K562 (cell line): Measurements from ENCODE around the gene KRTAP21-3. TPM values are rescaled to one million over a fixed set of nuclear protein-coding genes. Genes with fewer than 3 reads are reported as not detected.
"Not testable (repeated sequence)": the region's sequence is repeated elsewhere in the genome, so short reads cannot be mapped to it uniquely, and the experiment has no call there.

ENCODE experiments used
- ATAC-seq: fragments of 200-7000 bp; cut with Tn5 transposase; 3 replicates; pipeline ENCODE4 v1.9.1; 2020; ENCODE audit warnings: moderate library complexity
- BruUV-seq: library from RNA; stranded (reverse); fragments of 400-500 nt; replicated peaks from 2 replicates; lab custom pipeline; 2021; lab: Mats Ljungman, UMichigan
- CTCF ChIA-PET: fragments of 300-600 bp; formaldehyde crosslinking; extraction: SDS; loops from one replicate; lab custom pipeline; 2021; ENCODE audit warnings: low intra/inter-chr PET ratio; lab: Yijun Ruan, JAX
- POLR2A ChIA-PET: fragments of 300-600, 350-650 bp; sonication (Branson Sonifier 250); formaldehyde crosslinking; extraction: SDS; loops from one replicate; lab custom pipeline; 2021; ENCODE audit warnings: antibody characterized with exemption, inconsistent platforms; lab: Yijun Ruan, JAX
- DNase-seq, 4 experiments: peaks; one replicate each; pipeline versions ENCODE4 v3.0.0 to v3.0.0-alpha.2; 2011 to 2018; ENCODE audit warnings: low spot score in 3 of 4, mixed read lengths in 3 of 4; ENCODE audit errors: extremely low read depth in 1 of 4
- FAIRE-seq: peaks from 2 replicates; lab custom pipeline; 2011; peaks lifted over from hg19 to GRCh38; lab: Jason Lieb, UNC
- H2AFZ ChIP-seq: 2 replicates; pipeline ENCODE4 v1.6.0; 2011; ENCODE audit warnings: low read depth, low read length, control low read depth, inconsistent platforms
- H3K27ac ChIP-seq: fragments of 200-600 bp; 3 replicates; pipeline ENCODE4 v1.8.0; 2011; ENCODE audit warnings: low read depth, mild to moderate bottlenecking, control low read depth, inconsistent platforms, low read length, moderate library complexity, mixed read lengths; ENCODE audit errors: extremely low read depth
- H3K27me3 ChIP-seq, 2 experiments: fragments of 300-600 bp in 1 of 2; 2 replicates in 1 of 2; 3 replicates in 1 of 2; pipeline versions ENCODE4 v1.6.0 to v1.8.0; 2011; ENCODE audit warnings: inconsistent platforms in 2 of 2, low read length in 2 of 2, mild to moderate bottlenecking in 1 of 2, mixed read lengths in 1 of 2, moderate library complexity in 1 of 2; ENCODE audit not compliant: control insufficient read depth in 2 of 2, insufficient read depth in 2 of 2
- H3K36me3 ChIP-seq: fragments of 300-600 bp; 3 replicates; pipeline ENCODE4 v1.8.0; 2011; ENCODE audit warnings: mild to moderate bottlenecking, low read length, inconsistent platforms; ENCODE audit not compliant: control insufficient read depth, insufficient read depth
- H3K4me1 ChIP-seq, 2 experiments: fragments of 200-600 bp in 1 of 2; replicated peaks in 1 of 2; 2 replicates in 1 of 2; 3 replicates in 1 of 2; pipeline versions ENCODE4 v1.5.1 to v1.8.0; 2011; ENCODE audit warnings: inconsistent platforms in 2 of 2, low read length in 2 of 2, mild to moderate bottlenecking in 1 of 2, mixed read lengths in 1 of 2, moderate library complexity in 1 of 2; ENCODE audit not compliant: control insufficient read depth in 2 of 2, insufficient read depth in 2 of 2
- H3K4me2 ChIP-seq: 2 replicates; pipeline ENCODE4 v1.6.1; 2011; ENCODE audit warnings: low read length, control low read depth, inconsistent platforms, mixed read lengths; ENCODE audit not compliant: insufficient read depth
- H3K4me3 ChIP-seq: fragments of 200-600 bp; sonication (generic), shearing (Covaris generic); 2 replicates; pipeline ENCODE4 v1.5.1; 2016; ENCODE audit warnings: control low read depth, inconsistent platforms
- H3K79me2 ChIP-seq: fragments of 200-600 bp; 3 replicates; pipeline ENCODE4 v1.8.0; 2011; ENCODE audit warnings: low read length, inconsistent platforms; ENCODE audit not compliant: control insufficient read depth, insufficient read depth
- H3K9ac ChIP-seq, 2 experiments: 2 replicates each; pipeline versions ENCODE4 v1.6.0 to v1.6.1; 2011; ENCODE audit warnings: low read depth in 2 of 2, low read length in 2 of 2, control low read depth in 1 of 2, inconsistent platforms in 1 of 2, mild to moderate bottlenecking in 1 of 2, mixed read lengths in 1 of 2; ENCODE audit not compliant: insufficient read depth in 1 of 2
- H3K9me1 ChIP-seq: one replicate; pipeline ENCODE4 v1.6.0; 2011; ENCODE audit warnings: inconsistent platforms, mild to moderate bottlenecking, low read length, moderate library complexity; ENCODE audit not compliant: control insufficient read depth, insufficient read depth
- H3K9me3 ChIP-seq: replicated peaks from 2 replicates; pipeline ENCODE4 v1.5.1; 2011; ENCODE audit warnings: low read depth, low read length, inconsistent platforms; ENCODE audit not compliant: control insufficient read depth, insufficient read depth
- H4K20me1 ChIP-seq: replicated peaks from 2 replicates; pipeline ENCODE4 v1.6.1; 2011; ENCODE audit warnings: low read length, inconsistent platforms, mixed read lengths; ENCODE audit not compliant: control insufficient read depth, insufficient read depth
- CBX5 ChIP-seq: IDR thresholded peaks from 2 replicates; pipeline ENCODE4 v1.6.1; 2014; ENCODE audit warnings: low read depth, borderline replicate concordance
- E2F3 ChIP-seq: fragments of 250-450 bp; sonication (Bioruptor Pico); IDR thresholded peaks from 2 replicates; pipeline ENCODE4 v1.4.0; 2020; ENCODE audit warnings: mild to moderate bottlenecking
- GABPB2 ChIP-seq: fragments of 250-450 bp; sonication (Bioruptor Pico); conservative IDR thresholded peaks from 2 replicates; pipeline ENCODE4 v1.5.1; 2021; ENCODE audit warnings: mild to moderate bottlenecking
- KAT2B ChIP-seq: IDR thresholded peaks from one replicate; pipeline ENCODE4 v1.6.1; 2012; ENCODE audit warnings: low read depth, mild to moderate bottlenecking, control low read depth, inconsistent platforms, low read length, moderate library complexity
- NEUROD1 ChIP-seq: fragments of 150-350 bp; IDR thresholded peaks from 2 replicates; pipeline ENCODE4 v1.6.1; 2014; ENCODE audit warnings: borderline replicate concordance, low read length, low read depth; ENCODE audit not compliant: partially characterized antibody
- NFE2 ChIP-seq: IDR thresholded peaks from 2 replicates; pipeline ENCODE4 v1.6.1; 2014; ENCODE audit warnings: antibody characterized with exemption, low read depth
- NKRF ChIP-seq: fragments of 450-650 bp; IDR thresholded peaks from 2 replicates; pipeline ENCODE4 v1.6.1; 2016; ENCODE audit warnings: borderline replicate concordance
- SNRNP70 ChIP-seq: fragments of 200-400 bp; formaldehyde crosslinking; optimal IDR thresholded peaks from 2 replicates; pipeline ENCODE3; 2017; ENCODE audit warnings: low read depth, low read length
- TSC22D4 ChIP-seq: fragments of 450-650 bp; IDR thresholded peaks from 2 replicates; pipeline ENCODE4 v1.6.1; 2016; ENCODE audit warnings: missing genetic modification characterization, missing biosample characterization, control low read depth
- WHSC1 ChIP-seq: IDR thresholded peaks from one replicate; pipeline ENCODE4 v1.6.1; 2012; ENCODE audit warnings: low read length, control low read depth, inconsistent platforms
- ZNF140 ChIP-seq: fragments of 250-450 bp; sonication (Bioruptor Pico); IDR thresholded peaks from 2 replicates; pipeline ENCODE4 v1.8.0; 2021; ENCODE audit warnings: moderate library complexity, mild to moderate bottlenecking, inconsistent platforms
- ZNF780A ChIP-seq: fragments of 250-450 bp; sonication (Bioruptor Pico); IDR thresholded peaks from 2 replicates; pipeline ENCODE4 v1.5.0; 2021; ENCODE audit warnings: mild to moderate bottlenecking
- WGBS: fragments of 100-300 bp; shearing (Covaris generic); methylation state at CpG from one replicate; pipeline ENCODE4 v1.1.6; 2016; ENCODE audit warnings: low coverage, mixed read lengths; ENCODE audit not compliant: insufficient coverage; ENCODE audit errors: missing lambda C conversion rate; 5-methylcytosine and 5-hydroxymethylcytosine counted together
- in situ Hi-C: fragments of 300-500 bp; cut with MboI; formaldehyde crosslinking; loops from 4 replicates; pipeline ENCODE4 v1.15.0; 2018; ENCODE audit warnings: inconsistent platforms, mixed read lengths
- intact Hi-C: fragments of 100-400 bp; cut with micrococcal nuclease; formaldehyde crosslinking; loops from 2 replicates; pipeline ENCODE4 v1.14.2; 2022
- polyA plus RNA-seq, 8 experiments: library from polyadenylated mRNA; depleted of rRNA in 4 of 8; stranded (reverse) in 5 of 8; unstranded in 3 of 8; fragments of >200 nt; fragmentation: Nextera tagmentation in 2 of 8; fragmentation: Illumina TruSeq in 1 of 8; extraction: Ambion mirVana in 2 of 8; extraction: Trizol in 1 of 8; gene quantifications; 2 replicates each; pipeline versions ENCODE4 v1.2.1 to v1.2.3, GENCODE V29; 2011 to 2014; ENCODE audit warnings: inconsistent platforms in 1 of 8, missing spikeins in 1 of 8
- total RNA-seq, 7 experiments: library from RNA; depleted of rRNA in 6 of 7; stranded (reverse); fragments of >200 nt in 6 of 7; fragmentation: Illumina TruSeq in 2 of 7; extraction: Trizol in 2 of 7; gene quantifications; 2 replicates each; pipeline versions ENCODE4 v1.2.1 to v1.2.3, GENCODE V29; 2011 to 2021; ENCODE audit warnings: low replicate concordance in 1 of 7

KRTAP21-3 gene
- total and polyA plus RNA-seq, 9 of the 15 experiments (the other 6 are each of a cell fraction or from before 2014, with no cell fraction given) = not detected

GRCh38 chr21:30755328-30755727 lies 36.8 kb upstream of the KRTAP21-3 start, which contains the start of gene KRTAP21-1:
Gene KRTAP21-1 (minus strand): TSS chr21:30755428. CDS start chr21:30755378, 50 bp downstream.
- H3K4me1 ChIP-seq, H2AFZ ChIP-seq, ATAC-seq, H3K27me3 ChIP-seq, H3K4me3 ChIP-seq, FAIRE-seq, CTCF ChIA-PET, H3K9me3 ChIP-seq, H4K20me1 ChIP-seq, H3K36me3 ChIP-seq, POLR2A ChIA-PET, H3K79me2 ChIP-seq, BruUV-seq, intact Hi-C loops, H3K9me1 ChIP-seq, in situ Hi-C loops, H3K4me2 ChIP-seq, DNase-seq, H3K9ac ChIP-seq, H3K27ac ChIP-seq: not testable (repeated sequence)
- 0% methylated on average over 2 of the region's 2 CpGs for WGBS

- Histone ChIP-seq H3K4me2 (no peak within 1 kb of the TSS), H3K36me3 (no peaks in the 10 kb centered on the region), H3K9me3 (no peaks in the 10 kb centered on the region; the same call in 1 of the 2 replicates), H3K27ac (no peak within 1 kb of the TSS), H3K79me2 (no peaks in the 10 kb centered on the region), H3K9me1 (no peaks in the 10 kb centered on the region), H2AFZ (no peak within 1 kb of the TSS), H3K27me3 (no peaks in the 10 kb centered on the region), H4K20me1 (no peaks in the 10 kb centered on the region), H3K4me3 (no peak within 1 kb of the TSS), H3K4me1 (no peaks in the 10 kb centered on the region), H3K9ac (no peak within 1 kb of the TSS)
- FAIRE-seq (no peak), DNase-seq (no peak), ATAC-seq (no peak)
- intact Hi-C loops = loop anchor here (10.0 kb wide), 1 partner anchor 242 kb away; the partner anchor contains the start of gene KRTAP19-5
- TF ChIP-seq KAT2B (no peak), NFE2 (no peak), NKRF (no peak), SNRNP70 (no peak), GABPB2 (CRISPR knock-in tag) (no peak), ZNF780A (no peak), CBX5 (no peak), ZNF140 (CRISPR knock-in tag) (no peak), WHSC1 (no peak), TSC22D4 (tag) (no peak), NEUROD1 (no peak), E2F3 (CRISPR knock-in tag) (no peak)
- ChIA-PET CTCF (no interaction called here), POLR2A (no interaction called here)
- in situ Hi-C loops = no loop called here
- no TSS peak for BruUV-seq
These were observed 28.6 kb upstream of the KRTAP21-3 start, which contains the start of gene KRTAP21-2 for GRCh38 chr21:30747159-30747558. Gene KRTAP21-2 (minus strand): TSS chr21:30747259. CDS start chr21:30747202, 57 bp downstream.
